ENCODE measurements around the gene SEMA7A.

DNA sequence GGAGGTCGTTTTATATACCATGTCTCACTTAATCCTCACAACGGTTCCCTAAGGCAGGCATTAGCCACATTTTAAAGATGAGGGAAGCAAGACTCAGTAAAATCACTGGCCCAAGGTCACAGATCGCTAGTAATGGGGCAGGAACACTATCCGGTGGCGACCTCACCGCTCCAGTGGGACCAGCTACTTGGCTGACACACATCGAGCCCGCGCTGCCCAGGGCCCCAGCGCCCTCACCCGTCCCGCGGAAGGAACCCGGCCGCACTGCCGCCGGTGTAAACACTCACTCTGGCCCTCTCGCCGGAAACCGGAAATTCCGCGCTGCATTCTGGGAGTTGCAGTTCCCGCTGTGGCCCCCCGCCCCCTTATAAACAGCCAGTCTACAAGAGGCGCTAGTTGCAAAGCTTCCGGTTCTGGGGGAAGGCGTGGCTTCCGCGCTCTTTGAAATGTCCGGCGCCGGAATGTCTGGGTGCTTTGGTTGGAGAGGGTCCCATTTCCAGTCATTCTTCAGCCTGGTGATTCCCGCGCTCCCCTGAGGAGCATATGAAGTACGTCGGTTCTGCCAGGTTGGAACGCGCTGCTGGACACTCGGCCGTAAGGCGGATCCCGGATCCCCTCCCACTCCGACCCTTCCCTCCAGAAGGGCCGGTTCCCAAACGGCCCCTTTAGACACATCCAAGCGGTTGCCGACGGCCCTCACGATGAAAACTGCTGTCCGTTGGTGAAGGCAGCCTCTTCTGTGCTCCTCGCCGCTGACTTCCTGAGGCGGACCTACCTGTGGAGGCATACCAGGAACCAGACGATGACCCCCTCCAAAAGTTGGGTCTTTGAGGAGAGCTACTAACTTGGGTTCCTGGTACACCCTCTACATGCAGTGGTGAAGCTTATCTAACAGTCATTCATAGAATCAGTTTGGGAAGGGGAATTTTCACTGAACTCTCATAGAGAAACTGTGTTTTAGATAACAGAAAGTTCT lies 27.4 kb upstream of the SEMA7A start, which contains the start of gene UBL7:
- peak; percentile 37 for TF ChIP-seq CTCF (IDR thresholded peaks at IDR 0.05; ENCODE audit: low read depth, low read length)
- TF ChIP-seq EZH2phosphoT487 (IDR thresholded peaks at IDR 0.05; ENCODE audit: low read depth) = no peak

All from OCI-LY3 (cell line).